ENCODE measurements around the gene AHRR.

- TF ChIP-seq CTCF (IDR thresholded peaks at IDR 0.05) (no peak), POLR2A (IDR thresholded peaks at IDR 0.05) (no peak), POLR2AphosphoS5 (IDR thresholded peaks at IDR 0.05) (no peak)
These were observed 15.3 kb upstream of the AHRR start for GRCh38 chr5:306011-306805.

Measured in sigmoid colon (tissue), 4 donors.